ENCODE measurements around the gene RBCK1.
"Not testable (repeated sequence)": the region's sequence is repeated elsewhere in the genome, so short reads cannot be mapped to it uniquely, and the experiment has no call there.

The RBCK1 gene

GRCh38 chr20:440148-440547 is 32.0 kb downstream of the RBCK1 start:
- DNase-seq: no peak

- DNase-seq: no peak
Observed at GRCh38 chr20:440636-441035, 32.5 kb downstream of the RBCK1 start.

- no peak for DNase-seq
Observed at GRCh38 chr20:443223-443775, 35.2 kb downstream of the RBCK1 start.

- DNase-seq: no peak
Observed at GRCh38 chr20:444117-444516, 36.0 kb downstream of the RBCK1 start.

GRCh38 chr20:444862-445426 is 36.8 kb downstream of the RBCK1 start:
- DNase-seq: no peak

- DNase-seq: no peak
Observed at GRCh38 chr20:445514-446336, 37.6 kb downstream of the RBCK1 start.

GRCh38 chr20:452021-452420 is 43.9 kb downstream of the RBCK1 start:
- DNase-seq: not testable (repeated sequence)

GRCh38 chr20:454951-455350 is 46.9 kb downstream of the RBCK1 start:
- DNase-seq: no peak

- peak; percentile 32 to 54 for DNase-seq
Observed at GRCh38 chr20:458776-459175, 50.7 kb downstream of the RBCK1 start.

- DNase-seq: no peak
Observed at GRCh38 chr20:460180-460579, 52.1 kb downstream of the RBCK1 start.

- peak; percentile 32 to 52 for DNase-seq
Observed at GRCh38 chr20:460707-461106, 52.6 kb downstream of the RBCK1 start.

GRCh38 chr20:461254-462198 is 53.4 kb downstream of the RBCK1 start:
- DNase-seq: peak; percentile 16 to 19

GRCh38 chr20:462199-462991 is 54.3 kb downstream of the RBCK1 start, which contains the start of gene TBC1D20:
Gene TBC1D20, minus strand, starts transcription at chr20:462533. Its CDS starts 128 bp downstream, at chr20:462405.
- DNase-seq: peak; percentile 78 to 91

- DNase-seq: no peak
Observed at GRCh38 chr20:467755-468154, 59.7 kb downstream of the RBCK1 start.

- no peak for DNase-seq
Observed at GRCh38 chr20:469746-470490, 61.8 kb downstream of the RBCK1 start.

GRCh38 chr20:472137-472846 is 64.2 kb downstream of the RBCK1 start:
- no peak for DNase-seq

- no peak for DNase-seq
Observed at GRCh38 chr20:472889-473292, 64.8 kb downstream of the RBCK1 start.

GRCh38 chr20:474581-474980 is 66.5 kb downstream of the RBCK1 start:
- DNase-seq: no peak

- DNase-seq: no peak
Observed at GRCh38 chr20:475463-476357, 67.6 kb downstream of the RBCK1 start.
